NCI-H82 treated with DMSO at 0.1 percent for 48 hours (cell line): ENCODE data around the gene CSRP2.

ENCODE experiments used
- DNase-seq: peaks from one replicate; lab custom pipeline; 2025; ENCODE audit not compliant: unreplicated experiment; lab: John Stamatoyannopoulos, UW

The CSRP2 gene

DNA sequence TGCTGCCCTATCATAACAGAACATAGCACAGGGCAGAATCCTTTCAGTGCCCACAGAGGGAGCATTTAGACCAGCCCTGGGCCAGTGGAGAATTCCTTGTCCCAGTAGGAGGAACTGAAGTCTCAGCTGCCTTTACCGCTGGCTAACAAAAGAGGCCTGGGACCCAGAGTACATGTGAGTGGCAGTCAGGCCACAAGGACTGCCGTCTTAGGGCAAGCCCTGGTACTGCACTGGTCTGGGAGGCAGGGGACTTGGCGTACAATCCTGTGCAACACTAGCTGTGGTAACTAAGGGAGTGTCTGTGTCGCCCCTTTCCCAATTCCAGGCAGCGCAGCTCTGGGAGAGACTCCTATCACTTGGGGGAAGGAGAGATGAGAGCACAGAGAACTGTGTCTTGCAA, 17.0 kb upstream of the CSRP2 start:
- DNase-seq: no peak

DNA sequence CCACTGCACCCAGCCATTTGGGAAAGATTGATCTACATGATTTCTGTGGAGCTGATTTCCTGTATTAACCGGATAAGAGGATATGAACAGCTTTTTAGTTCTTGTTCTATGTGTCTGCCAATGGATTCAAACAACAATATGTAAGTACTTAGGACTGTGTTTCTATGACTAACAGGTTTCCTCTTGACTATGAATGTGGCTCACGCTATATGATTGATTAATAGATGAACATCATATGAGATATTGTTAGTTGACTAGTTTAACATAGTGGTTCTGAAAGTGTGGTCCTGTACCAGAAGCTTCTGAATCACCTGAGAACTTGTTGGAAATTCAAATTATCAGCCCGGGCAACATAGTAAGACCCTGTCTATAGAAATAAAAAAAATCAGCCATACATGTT, 12.8 kb upstream of the CSRP2 start:
- DNase-seq: no peak

DNA sequence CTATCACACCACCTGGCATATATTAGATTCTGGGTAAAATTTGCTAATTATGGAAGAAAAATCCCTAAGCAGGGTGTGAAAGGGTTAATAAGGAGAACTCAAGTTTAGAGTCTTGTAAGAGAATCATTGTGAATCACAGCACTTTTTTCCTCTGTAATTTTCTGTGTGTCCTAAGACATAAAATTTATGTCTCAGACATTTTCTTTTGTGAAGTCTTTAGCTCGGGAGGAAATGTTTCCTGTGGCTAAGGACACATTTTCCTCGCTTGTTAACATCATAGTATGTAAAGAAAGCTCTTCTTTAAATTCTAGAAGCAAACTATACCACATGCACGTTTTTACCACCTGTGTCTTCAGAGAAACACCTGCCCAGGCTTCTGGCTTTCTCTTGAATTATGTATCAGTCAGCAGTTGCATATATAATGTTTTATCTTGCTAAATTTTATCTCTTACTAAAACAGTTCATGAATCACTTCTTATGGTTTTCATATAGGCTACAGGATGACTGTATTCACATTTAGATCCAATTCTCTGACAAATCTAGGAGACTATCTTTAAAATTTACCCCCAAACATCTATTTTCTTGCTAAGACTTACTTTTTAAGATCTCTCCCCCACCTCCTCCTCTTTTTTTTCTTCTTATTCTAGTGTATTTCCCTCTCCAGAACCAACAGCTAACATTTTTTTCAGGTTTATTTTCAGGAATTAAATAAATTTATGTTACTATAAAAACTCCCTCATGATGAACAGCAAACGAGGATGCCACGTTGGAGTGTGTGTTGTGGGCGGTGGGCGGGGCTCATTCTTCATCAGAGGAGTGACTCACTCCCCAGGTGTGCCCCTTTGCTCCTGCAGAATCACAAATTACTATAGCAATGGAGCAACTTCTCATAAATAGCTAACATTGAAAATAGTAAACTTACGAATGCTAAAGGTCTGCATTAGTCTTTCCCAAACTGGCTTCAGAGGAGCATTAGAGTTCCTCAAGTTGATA, 11.6 kb upstream of the CSRP2 start:
- DNase-seq: no peak

DNA sequence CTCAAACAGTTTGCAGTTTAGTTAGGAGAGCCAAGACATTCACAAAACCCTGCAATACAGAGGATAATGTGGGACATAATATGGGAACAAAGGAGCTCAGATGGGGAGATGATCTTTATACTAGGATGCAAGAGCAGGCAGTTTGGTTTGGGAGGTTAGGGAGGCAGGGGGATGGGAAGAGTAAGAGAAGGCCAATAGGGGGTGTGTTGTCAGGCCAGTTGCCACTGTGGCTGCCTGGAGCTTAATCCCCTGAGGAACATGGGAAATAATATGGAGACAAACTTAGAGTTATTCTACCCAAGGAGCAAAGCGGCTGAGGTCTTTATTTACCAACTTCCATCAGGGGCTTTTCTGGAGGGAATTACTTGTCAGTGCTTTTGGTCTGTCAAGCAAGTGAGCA, 10.0 kb upstream of the CSRP2 start:
- no peak for DNase-seq

DNA sequence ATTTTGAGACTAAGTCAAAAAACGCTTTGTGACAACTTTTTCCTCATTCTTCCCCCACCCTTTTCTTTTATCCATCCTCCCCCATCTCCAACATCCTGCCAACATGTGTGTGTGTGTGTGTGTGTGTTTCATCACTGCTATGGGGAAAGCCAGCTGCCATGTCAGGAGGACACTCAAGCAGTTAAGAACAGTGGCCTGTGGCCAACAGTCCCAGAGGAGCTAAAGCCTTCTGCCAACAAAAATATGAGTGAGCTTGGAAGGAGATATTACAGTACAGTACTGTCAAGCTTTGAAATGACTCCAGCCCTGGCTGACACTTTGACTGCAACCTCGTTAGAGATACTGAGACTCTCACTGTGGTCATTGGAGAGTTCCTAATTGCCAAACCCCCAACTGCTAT, 5.0 kb upstream of the CSRP2 start:
- DNase-seq: no peak

DNA sequence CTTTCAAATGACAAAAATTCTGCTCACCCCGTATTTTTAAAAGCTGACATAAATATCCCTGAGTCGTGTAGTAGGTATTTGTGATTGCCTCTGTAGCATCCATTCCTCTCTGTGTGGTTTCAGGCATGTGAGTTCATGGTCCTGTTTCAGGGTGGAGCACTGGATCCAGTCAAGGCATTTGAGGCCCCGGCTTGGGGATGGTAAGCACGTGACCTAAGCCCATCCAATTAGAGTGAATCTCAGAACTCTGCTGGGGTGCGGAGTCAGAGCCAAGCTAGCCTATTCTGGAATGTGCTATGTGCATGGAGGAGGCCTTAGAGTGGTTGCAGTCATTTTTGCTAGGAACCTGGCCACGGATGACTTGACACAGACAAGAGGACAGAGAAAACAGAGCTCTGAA, 4.3 kb upstream of the CSRP2 start:
- no peak for DNase-seq

DNA sequence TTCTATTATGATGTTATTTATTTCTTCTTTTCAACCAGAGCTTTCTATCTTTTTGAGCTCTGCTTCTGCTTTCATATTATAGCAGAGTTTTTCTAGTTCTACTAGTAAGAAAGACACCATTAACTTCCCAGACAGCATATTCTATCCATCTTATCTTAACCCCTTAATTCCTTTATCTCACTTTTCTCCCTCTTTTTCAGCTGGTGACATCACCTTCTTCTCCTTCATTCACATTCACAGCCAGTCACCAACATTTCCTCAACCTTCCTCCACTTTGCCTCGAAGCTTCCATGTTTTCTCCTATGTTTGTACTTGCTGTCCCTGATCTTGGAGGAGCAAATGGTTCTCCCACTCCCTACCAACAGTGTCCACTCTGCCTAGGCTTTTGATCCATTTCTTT, 3.5 kb upstream of the CSRP2 start:
- no peak for DNase-seq

DNA sequence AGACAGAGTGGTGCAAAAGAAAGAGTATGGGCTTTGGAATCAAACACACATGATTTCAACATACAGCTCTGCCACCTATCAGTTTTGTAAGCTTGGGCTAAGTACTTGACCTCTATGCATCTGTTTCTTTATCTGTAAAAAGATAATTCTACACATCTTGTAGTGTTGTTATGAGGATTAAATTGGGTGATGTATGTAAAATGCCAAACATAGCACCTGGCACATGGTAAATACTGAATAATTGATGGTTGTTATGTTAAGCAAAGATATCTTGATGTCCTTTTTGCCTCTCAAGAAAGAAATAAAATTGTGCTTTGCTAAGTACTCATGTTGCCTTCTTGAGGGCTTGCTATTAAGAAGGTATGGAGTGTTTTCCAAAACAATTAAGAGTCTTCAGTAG, 2.3 kb upstream of the CSRP2 start:
- DNase-seq: no peak

DNA sequence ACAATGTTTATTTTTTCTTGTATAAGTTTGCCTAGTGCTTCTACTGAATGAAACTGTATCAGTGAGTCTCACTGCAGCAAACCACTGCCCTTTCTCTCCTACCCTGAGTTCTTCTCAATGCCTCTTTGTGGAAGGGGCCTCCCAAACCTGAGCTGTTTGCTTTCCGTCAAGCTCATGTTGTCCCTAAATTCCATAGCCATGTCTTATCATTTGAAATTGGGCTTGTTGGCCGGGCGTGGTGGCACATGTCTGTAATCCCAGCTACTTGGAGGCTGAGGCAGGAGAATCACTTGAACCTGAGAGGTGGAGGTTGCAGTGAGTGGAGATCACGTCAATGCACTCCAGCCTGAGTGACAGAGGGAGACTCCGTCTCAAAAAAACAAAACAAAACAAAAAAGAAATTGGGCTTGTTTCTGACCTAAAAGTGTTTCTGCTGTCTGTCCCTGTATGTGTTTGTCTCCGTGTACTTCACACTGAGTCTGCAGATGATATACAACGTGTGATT, 1.8 kb upstream of the CSRP2 start:
- no peak for DNase-seq

DNA sequence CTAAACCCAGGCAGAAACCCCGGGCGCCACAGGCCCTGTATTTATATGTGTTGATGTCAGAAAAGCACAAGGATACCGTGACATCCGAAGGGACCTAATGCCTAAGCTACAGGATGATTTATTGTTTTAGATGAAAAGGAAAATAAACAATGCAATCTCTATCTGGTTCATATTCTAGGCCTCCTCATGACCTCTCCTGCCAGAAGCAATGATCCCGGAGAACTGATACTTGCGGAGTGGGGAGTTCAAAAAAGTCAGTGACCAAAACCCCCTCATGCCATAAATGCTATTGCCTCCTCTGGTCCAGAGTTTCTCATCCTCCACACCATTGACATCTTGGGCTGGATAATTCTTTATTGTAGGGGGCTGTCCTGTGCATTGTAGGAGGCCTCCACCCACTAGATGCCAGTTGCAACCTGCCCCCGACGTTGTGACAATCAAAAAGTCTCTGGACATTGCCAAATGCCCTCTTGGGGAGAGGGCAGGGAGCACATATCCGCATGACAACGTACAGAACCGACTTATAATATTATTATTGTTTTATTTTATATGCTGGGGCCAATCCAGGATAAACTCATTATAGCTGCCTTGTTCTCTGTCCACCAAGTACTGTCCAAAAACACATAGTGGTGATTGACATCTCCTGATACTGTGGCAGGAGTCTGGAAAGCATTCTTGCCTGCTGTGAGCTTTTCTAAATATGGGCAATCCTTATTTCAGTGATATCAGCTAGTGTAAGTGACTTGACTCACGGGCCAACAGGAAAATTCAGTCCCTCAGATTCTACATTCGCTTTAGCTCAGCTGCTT, 1.1 kb upstream of the CSRP2 start:
- DNase-seq: no peak

DNA sequence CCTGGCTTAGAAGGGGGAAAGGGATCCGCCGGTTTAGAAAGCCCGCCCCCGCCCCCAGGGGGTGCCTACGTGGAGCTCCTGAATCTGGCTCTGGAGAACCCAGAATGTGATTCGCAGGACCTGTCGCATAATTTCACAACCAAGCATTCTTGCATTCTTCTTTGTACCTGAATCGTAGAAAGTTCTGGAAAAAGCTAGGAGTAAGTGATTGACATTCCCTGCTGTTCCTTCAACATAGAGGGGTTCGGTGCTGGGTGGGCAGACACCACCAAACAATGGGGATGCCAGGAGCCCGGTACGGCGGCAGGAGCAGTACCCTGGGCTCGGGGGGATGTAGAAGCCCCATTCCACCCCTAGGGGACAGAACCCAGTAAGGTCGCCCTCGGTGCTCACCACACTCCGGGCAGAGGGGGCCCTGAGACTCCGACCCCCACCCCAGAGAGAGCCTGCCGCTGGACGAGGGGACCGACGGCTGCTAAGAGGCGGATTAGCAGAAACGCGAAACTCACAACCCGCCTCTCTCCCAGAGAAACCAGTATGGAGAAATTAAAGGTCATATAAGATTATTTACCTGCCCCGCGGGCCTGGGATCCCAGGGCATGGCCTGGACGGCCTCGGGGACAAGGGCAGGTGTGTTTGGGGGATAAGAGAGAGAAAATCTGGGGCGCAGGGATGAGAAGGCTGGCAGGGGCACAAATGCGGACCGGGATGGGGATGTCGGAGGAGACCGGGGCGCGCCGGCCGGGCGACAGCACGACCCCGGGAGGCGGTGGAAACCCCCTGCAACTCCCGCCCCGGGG, 520 bp downstream of the CSRP2 start:
- no peak for DNase-seq

DNA sequence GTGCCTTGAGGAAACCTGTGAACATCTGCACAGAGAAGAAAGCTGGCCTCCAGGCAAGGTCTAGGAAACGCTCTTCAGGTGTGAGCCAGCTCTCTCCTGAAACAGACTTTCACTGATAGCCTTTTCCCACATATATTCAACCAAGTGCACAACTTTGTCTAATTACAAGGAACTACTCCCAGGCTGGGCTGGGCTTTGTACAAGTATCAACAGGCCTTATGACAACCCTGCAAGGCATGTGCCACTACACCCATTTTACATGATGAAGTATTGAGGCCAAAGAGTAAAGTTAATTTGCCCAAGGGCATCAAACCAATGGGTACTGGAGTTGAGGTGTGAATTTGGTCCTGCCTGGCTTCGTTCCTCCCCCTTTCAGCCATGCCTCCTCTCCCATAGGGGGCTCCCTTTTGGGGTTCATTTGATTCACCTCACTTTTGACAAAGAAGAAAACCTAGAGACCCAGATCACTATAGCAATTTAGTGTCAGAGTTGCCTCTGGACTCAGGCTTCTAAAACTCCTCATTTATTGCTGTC, 2.1 kb downstream of the CSRP2 start:
- DNase-seq: no peak

DNA sequence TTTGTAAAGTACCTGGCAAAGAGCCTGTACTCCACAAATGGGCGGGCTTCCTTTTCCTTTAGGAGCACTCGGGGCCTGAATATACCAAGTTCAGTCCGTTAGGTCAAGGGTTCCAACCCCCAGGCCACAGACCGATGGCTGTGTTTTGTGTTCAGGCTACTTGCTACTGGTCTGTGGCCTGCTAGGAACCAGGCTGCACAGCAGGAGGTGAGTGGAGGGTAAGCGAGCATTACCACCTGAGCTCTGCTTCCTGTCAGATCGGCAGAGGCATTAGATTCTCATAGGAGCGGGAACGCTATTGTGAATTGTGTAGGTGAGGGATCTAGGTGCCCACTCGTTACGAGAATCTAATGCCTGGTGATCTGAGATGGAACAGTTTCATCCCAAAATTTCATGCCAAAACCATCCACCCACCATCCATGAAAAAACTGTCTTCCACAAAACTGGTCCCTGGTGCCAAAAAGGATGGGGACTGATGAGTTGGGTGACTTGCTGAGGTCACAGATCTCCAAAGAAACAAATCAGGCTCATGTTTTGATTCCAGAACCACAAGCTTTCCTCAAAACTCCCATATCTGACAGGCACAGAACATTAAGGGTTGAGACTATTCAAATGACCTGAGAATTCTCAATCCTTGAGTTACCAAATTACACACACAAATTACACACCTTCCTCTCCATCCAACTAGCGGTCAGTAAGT, 4.2 kb downstream of the CSRP2 start:
- DNase-seq: no peak

DNA sequence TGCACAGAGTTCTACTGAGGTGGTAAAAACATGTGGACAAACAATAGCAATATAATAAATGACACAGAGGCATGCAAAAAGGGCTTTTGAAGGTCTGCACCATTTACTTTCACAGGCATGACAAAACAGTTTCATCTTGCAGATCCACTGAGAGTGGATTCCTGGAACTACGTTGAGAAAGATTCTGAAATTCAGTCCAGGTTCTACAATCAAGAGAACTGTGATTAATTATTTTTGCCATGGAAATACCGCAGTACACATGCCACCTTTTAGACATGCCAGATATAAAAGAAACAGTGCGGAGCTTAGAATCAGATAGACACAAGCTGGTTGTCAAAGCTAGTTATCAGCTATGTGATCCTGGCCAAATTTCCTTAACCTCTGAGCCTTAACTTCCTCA, 4.8 kb downstream of the CSRP2 start:
- no peak for DNase-seq

DNA sequence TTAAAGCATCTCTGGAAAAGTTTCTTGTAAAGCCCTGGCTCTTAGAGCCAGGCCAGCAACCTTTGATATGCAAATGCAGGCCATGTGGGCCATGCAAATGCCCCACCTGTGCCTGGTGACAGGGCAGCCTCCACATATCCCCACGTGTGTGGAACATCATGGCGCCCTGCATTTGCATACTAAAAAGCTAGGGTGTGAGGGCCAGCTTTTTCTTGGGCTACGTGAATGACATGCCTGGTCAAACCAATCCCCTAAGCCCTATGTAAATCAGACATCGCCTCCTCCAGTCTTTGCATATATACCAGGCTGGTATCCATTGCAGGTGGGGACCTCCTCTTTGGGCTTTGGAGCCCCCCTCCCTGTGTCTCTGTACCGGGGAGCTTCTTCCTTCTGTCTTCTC, 6.4 kb downstream of the CSRP2 start:
- DNase-seq: no peak

DNA sequence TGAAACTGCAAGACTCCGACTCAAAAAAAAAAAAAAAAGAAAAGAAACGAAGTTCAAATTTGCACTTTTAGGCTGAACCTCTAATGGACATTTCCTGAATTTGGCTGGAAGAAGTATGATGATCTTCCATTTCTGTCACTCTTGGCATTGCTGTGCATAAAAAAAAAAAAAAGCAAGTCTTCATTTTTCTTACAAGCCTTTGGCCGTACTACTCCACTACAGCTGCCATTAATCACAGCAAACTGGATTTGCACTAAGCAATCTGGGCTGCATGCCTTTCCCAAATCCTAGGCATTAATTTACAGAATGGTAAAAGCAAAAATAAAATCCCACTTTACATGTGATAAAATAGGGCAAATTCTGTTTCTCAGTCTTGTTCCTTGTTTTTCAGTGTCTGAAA, 7.1 kb downstream of the CSRP2 start:
- DNase-seq: peak; percentile 48

DNA sequence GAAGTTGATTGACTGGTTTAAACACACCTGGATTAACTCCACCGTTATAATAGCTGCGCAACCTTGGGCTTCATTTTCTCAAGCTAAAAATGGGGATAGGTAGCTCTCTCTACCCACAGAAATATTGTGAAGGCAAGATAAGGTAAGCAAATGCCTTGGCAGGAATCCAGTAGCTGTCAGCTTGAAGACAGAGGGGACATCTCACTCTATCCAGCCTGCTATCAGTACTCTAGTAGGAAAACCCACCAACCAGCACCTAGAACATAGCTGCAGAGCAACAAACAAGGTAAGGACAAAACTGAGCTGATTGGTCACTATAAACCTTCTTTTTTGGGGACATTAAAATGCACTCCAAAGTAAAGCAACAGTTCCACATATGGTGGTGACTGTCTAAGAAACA, 7.7 kb downstream of the CSRP2 start:
- peak; percentile 29 for DNase-seq

DNA sequence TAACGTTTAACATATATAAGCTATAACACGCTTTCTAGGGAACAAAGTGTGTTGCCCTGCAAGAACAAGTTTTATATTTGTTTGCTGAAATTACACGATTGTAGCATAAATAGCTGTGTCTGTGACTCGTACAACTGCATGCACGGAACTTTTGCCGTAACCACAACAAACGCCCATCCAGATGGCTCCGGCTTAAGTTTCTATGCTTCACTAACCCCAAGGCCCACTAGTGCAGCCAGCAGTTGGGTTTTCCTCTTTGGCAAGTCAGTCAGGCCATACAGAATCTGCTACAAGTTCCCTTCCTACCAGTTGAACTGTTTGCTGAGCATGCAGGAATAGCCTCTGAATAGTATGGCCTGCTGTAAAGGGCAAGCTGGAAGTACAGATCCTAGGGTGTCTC, 12.1 kb downstream of the CSRP2 start:
- DNase-seq: peak; percentile 78

DNA sequence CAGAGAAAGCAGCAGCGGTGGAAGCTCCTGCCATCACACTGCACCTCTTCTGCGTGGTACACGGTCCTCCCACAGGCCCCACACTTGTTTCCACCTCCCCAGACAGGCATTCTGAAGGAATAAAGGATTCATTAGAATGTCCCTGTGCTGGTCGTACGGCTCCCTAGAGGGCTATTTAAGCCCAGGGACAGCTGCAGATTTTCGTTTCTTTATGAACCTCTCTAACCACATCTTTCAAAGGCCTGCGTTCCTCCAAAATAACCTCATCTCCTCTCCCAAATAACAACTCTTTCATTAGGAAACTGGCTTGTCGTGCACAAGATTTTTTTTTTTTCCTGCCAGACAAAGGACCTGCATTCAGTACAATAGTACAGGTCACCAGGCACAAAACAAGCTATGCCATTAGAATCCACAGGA, 12.7 kb downstream of the CSRP2 start:
- DNase-seq: peak; percentile 52

DNA sequence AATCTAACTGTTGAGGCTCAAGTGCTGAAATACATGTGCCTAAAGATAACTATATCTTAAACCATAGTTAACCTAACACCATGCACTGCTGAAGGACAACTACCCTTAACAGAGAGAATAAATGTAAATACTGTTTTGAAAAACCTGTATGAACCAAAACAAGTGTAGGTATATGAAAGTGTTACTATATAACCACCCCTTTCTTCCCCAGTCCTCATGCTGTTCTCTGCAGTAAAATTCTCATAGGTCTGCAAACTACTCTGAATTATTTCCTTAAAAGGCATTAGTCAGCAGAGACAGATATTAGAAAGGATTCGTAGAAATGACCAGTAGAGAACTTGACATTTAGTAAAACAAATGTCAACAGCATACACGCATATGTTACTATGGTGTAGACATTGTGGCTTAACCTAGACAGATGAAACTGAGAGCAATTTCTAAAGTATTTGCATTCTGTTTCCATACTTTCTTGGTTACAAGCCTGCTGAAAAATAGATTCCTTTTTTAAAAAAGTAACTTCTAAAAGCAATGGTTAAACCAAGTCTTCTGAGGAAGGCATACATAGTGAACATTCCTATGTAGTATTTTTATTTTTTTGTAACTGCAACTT, 13.9 kb downstream of the CSRP2 start:
- DNase-seq: no peak
